Stimulated activated CD4-positive, alpha-beta T cell treated with anti-CD3 and anti-CD28 coated beads, Interleukin-15, amount 100 ng/mL, for 24 hours (primary cell): ENCODE measurements around the gene PLEKHG3.

Source experiments
- DNase-seq: peaks from one replicate; pipeline ENCODE4 v3.0.0-alpha.2; 2020

The PLEKHG3 gene

DNA sequence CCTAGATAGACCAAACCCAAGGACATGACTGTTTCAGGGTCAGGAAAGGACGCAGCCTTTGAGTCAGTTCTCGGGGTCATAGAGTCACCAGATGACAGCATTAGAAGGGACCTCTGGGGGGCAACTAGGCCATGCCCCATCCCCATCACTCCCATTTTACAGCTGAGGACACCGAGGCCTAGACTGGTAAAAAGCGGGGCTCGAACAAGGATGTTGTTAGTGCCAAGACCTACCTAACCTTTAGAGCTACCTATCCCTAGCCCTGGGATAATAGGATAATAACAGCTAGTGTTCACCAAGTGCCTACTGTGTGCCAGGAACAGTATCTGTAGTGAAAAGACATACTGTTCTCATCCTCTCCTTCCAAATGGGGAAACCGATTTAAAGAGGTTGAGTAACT, 48.7 kb downstream of the PLEKHG3 start:
- no peak for DNase-seq

DNA sequence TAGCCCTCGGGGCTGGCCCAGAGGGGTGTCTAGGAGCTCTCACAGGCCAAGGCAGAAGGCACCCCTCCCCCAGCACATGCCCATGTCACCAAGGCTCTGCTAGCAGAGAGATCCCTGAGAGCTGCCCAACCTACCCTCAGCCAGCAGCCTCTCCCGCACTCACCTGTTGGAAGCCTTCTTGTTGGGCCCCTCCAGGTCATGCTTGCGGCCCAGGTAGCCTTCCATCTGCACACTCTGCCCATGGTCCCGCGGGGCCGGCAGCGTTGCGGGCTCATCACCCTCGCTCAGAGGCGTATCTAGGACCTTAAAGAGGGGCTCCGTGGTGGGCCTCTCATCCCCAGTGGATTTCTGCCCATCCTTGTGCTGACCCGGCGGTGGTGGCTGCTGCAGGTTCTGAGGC, 49.1 kb downstream of the PLEKHG3 start:
- no peak for DNase-seq

DNA sequence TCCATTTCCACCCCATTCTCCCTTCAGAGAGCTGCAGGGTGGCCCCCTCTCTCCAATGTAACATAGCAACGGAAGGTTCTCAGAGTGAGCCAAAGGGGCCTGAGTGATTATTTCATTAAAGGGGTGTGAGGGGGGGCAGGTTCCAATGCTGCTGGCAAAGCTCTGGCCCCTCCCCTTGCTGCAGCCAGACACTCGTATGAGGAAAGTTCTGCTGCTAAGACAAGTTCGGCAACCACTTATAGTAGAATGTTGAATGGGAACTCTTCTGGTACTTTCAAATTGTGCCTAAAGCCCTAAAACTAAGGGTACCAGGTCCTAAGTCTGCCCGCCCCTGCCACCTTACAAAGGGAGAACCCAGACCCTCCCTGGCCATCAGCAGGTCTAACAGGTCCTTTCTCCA, 49.8 kb downstream of the PLEKHG3 start:
- DNase-seq = no peak

DNA sequence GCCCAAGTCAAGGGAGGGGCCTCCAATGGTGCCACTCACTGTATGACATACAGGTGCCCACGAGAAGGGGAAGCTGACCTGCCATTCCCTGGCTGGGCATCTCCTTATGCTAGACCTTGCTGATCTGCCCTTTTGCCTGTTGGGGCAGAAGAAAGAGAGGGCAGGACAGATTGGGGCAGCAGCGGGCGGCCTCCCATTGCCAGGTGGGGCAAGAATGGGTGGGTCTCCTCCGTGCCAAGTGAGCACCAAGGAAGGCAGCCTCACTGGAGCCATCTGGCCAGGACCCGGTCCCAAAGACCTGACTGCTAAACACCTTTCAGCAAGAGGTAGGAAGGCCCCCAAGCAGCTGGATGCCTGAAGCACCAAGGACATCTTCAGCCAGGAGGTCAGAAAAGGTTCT, 50.5 kb downstream of the PLEKHG3 start:
- no peak for DNase-seq

DNA sequence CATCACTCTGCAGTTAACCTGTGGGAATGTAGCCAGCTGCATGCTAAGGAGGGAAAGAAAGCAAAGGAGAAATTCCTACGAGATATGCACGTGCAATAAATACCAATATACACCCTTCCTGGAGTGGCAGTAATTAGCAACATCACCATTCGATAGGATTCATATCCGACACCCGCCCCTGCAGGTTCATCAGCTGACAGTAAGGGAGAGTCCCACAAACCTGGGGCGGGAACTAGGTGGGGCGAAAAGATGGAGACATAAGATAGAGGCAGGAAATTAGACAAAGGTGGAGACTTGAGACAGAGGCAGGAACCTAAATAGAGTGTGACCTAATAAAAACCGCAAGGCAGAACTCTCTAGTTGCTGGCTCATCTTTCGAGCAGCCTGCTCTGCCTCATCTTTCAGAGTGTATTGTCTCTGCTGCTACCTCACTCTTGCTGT, 51.6 kb downstream of the PLEKHG3 start:
- DNase-seq = peak; percentile 64

DNA sequence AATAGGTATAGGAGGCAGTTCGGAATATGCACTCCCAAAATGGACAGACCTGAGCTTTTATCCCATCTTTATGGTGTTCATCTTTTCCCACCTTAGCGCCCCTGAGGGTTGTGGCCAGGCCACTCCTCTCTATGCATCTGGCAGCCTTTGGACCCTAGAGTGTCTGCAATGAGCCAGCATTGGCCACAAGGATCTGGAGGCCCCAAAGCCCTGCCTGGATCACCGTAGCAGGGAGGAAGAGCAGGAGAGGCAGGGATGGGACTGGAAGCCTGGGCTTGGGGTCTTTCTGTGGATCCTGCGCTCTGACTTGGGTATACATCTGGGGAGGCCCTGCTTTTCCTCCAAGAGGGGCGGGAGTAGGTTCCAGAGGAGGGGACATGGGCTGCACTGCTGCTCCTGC, 52.5 kb downstream of the PLEKHG3 start:
- no peak for DNase-seq

DNA sequence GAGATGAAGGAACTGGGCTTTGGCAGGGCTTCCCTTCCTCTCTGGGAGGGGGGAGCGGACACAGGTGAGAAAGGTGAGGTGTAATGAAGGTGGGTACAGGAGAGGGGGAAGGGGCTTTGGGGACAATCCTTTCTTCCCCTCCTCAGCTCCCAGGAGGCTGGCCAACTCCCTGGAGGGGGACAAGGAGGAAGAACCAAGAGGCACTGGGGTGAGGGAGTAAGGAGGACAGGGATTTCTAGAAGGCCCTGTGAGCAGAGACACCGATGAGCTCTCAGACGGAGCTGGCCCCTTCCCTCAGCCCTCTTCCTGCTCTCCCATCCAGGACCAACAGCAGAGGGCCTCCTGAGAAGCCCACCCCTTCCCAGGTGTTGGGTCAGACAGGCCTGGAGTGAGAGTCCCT, 53.4 kb downstream of the PLEKHG3 start:
- DNase-seq = no peak

DNA sequence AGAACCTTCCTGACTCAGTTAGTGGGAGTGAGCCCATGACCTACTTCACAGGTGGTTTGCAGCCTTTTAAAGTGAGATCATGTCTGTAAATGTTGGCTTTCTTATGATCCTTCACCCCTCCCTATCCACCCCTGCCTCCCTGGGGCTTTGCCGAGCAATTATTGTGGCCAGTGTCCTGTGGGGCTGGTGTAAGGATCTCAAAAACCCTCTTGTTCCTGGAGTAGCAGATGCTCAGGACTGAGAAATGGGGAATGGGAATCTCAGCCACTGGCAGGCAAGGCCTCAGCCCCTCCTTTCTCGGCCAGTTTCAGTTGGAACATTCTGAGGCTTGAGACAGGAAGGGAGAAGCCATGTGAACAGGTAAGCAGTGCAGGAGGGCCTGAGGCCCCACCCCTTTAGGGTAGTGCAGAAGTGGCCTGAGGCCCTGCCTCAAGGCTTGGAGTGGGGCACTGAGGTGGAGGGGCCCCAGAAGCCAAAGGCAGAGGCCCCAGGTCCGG, 53.8 kb downstream of the PLEKHG3 start:
- no peak for DNase-seq

DNA sequence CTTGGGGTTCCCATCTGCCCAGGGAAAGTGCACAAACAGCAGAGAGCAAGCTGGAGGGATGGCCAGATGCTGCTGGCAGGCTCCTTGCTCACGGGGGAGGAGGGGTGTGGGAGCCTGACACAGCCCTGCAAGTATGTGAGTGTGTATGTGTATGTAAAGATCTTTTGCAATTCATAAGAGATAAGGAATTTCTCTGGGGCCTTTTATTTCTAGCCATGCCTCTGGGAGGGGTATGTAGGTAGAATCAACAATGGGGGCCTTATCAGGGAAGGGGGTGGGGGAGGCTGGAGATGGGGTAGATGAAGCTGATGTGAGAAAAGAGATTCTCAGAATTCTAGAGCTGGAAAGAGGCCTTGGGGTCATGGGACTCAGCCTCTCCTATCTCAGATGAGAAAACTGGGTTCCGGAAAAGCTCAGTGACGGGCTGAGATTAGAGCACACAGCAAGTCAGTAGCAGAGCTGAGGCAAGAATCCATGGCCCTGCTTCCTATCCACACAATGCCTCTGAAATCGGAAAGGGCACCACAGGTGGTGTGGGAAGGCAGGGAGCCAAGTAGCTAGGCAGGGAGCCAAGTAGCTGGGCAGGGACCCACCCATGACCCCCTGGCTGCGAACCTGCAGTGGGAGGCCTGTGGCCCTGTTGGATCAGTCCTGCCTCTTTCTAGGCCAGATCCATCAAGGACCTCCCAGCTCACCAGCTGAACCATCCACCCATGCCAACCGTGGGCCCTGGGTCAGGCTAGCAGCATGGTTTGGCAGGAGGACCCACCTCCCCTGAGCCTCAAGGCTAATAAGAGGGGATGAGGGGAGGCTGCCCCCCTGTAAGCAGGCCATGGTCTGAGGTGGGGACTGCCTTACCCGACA, 54.7 kb downstream of the PLEKHG3 start:
- no peak for DNase-seq

DNA sequence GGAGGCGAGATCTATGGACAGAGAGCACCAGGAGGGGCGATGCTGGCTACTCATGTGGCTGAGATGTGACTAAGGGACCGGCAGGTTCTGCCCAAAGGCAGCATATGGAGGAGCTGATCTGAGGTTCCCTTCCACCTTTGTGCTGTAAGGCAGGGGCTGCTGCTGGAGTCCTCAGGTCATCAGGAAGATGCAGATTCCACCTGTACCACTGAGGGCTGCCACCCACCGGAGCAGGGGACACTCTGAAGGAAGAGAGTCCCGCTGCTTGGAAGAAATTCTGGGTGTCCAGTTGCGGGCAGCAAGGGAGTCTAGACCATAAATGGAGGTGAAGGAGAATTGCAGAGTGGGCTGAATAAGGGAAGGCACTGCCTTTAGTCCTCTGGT, 55.3 kb downstream of the PLEKHG3 start:
- no peak for DNase-seq

DNA sequence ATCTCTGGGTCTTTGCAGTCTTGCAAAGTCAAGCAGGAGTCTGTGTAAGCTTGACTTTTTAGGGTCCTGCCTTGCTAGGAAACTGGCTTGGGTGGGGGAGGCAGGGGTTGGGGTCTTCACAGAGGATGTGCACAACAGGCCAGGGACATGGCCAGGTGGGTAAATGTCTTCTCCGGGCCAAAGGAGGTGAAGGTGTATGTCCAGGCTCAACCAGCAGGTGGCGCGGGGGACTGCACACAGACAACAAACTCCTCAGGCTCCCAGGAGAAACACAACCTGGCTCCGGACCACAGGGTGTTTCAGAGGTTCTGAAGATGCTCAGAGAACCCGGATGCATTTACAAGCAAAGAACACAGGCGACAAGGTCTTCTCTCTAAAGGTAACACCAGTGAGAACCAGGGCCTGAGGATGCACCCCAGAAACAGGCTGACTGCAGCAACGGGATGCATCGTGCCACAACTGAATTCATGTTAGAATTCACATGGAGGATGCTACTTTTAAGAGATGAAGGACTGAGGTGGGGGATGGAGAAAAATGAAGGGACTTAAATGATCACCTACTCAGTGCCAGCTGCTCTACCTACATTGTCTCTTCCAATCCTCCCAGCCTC, 56.0 kb downstream of the PLEKHG3 start:
- peak; percentile 73 for DNase-seq

DNA sequence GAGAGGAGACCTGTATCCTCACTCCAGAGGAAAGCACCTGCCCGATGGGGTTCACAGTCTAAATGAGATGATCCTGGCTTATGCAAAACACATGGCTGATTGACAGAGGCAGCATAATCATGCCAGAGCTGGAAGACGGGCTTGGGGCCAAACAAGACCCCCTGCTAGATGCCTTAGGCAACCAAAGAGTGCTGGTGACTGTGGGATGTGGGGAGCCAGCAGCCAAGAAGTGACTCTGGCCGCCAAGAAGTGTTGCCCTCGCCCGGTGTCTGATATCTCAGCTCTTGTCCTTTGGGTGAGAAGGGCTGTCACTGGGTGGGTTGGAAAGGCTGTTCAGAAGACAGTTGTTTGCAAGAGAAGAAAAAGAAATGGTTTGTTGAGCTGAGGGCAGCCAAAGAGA, 56.7 kb downstream of the PLEKHG3 start:
- no peak for DNase-seq

DNA sequence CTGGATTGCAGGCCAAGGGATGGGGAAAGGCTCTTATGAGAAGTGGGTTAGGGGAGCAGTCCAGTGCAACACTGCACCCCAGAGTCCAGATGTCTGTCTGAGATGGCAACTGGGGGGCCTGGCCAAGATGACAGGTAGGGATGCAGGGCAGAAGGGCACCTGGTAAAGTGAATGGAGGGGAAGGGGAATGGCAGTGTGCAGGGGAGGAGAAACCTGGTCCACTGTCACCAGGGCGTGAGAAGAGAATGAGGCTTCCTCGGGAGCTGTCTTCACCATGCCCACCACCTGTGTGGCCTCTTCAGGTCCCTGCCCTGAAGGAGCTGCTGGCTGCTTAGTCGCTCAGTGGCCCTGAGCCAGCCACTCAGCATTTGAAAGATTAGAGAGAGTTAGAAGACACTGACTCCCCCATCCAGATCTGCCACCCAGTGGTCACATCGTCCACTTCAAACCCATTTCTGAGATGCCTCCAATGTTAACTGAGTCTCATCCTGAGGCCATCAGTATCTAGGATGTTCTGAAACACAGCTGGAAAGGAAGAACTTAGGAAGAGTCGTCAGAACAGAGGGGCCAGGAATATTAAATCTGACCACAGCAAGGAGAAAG, 57.3 kb downstream of the PLEKHG3 start:
- DNase-seq = no peak

DNA sequence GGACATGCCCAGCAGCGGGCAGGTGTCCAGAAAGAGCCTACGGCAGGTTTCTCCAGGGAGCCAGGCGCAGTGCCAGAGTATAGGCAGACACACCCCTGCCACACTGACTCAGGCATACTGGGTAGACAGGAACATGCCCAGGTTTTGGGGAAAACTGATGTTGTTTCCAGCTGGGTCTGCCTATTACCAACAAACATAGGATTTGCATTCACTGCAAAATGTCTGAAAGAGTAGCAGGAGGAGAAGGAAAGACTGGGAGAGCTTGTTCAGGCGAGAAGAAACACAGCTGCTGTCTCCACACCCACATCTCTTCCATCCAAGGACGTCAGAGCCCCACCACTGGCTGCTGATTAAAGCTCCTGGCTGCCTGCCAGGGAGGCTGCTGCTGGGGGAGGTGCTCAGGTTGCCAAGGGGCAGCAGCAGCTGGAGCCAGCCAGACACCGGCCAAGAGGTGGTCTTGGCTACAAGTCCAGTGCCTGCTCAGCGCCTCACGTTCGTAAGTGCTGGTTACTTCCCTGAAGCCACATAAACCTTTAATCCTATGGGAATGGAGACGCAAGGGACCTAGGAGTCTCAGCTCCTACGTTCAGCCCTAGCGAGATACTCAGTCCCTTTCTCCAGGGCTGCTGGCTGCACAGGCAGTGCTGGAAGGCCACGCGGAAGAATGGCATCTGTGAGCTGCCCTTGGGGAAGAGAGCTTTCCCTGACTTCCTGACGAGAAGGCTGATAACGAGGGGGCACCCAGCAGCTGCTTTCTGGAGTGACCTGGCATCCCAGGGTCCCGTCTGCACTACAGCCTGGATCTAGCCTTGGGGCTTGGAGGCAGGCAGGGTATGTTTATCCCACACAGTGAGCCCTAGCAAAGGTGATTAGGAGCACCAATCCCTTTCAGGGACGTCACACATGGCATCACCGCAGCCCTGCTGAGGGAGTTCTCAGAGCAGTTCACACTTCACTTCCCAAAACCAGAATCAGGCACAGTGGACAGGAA, 58.1 kb downstream of the PLEKHG3 start:
- DNase-seq = peak; percentile 36

DNA sequence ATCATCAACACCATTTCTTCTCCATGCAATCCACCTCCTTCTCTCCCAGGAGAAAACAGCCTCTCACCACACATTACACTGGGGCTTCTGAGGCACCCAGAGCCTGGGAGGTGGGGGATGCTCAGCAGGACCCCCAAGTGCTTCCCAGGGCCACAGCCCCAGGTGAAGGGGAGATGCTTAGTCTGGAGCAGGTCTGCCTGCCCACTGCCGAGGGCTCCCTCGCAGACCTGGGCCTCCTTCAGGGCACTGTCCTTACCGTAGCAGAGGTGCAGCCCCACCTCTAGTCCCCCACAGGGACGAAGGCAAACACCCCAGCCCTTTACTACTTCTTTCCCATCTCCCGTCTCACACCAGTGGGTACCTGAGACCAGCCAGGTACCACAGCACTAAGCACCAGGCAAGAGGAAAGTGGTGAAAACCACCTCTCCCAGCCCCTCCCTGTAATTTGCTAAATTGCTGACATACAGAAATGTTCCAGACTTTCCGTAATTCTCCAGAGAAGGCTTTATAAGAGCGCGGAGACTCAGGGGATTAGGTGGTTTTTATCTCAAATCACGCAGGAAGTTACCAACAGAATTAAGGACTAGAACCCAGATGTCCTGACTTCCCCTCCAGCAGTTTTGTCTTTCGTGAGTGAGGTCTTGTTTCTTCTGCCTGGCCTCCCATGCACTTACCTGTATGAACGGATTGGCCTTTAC, 59.0 kb downstream of the PLEKHG3 start:
- DNase-seq = no peak

DNA sequence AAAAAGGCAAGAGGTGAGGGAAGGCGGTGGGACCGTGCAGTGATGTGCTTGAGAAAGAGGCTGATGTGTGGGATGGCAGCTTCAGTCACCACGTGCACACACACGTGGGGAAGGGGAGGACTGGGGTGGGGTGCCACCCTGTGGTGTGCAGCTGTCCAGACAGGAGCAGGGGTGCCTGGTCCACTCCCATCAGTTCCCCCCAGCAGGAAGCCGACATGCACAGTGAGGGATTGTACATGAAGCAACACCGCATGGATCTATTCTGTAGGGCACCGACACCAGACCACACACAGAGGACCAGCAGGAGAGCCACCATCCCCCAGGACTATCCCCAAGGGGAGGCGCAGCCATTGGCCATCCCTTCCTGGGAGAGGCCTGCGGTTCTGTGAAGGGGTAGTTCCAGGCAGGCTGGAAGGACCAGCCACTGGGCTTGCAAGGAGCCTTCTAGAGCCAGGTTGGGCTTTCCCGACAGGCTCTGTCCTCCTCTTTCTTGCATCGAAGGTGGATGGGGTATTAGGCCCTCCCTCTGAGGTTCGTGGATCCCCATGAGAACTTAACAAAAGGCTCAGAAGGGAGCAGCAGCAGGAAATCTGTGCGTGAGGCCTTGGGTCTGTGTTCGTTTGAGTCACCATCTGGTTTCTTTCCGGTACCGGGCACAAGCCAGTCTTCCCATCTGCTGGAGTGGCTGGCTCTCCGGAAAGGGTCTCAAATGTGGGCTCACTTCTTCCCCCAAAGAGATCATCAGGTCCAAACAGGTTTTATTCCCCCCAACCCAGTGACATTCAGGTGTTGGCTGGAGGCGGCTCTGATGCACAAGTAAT, 59.8 kb downstream of the PLEKHG3 start:
- no peak for DNase-seq

DNA sequence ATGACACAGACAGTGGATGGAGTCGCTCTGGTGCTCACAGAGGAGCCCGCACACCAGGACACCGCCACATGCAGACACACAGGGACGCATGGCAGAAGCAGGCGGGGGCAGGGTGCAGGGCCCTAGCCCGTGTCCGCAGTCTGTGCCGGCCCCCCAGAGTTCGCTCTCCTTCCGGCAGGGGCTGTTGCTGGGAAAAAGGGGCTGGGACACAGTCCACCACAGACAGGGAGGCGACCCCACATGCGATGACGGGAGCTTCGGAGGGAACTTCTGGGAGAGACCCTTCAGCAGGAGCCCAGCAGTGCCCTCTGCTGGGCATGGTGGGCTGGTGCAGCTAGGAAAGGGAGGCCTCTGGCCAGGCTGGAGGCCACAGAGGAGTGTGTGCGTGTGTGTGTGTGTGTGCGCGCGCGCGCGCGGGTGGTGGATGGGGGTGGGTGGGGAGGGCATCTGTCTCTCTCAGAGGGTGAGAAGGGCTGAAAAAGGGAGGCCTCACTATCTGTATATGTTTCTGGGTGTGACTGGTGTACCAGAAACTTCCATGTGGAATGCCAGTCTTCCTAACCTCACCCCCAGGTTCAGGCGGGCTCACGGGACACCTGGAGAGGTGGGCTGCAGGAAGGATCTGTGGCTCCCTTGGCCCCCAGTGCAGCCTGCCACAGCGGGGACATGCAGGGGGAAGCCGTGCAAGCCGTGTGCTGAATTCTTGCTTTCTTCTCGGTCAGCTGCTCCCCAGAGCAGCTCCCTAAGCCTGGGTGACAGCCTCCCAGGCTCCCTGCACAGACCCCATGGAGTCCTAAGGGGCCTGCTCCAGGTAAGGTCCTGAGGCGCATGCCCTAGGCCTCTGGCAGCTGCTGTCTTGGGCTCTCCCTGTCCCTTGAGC, 60.7 kb downstream of the PLEKHG3 start:
- DNase-seq = peak; percentile 75

DNA sequence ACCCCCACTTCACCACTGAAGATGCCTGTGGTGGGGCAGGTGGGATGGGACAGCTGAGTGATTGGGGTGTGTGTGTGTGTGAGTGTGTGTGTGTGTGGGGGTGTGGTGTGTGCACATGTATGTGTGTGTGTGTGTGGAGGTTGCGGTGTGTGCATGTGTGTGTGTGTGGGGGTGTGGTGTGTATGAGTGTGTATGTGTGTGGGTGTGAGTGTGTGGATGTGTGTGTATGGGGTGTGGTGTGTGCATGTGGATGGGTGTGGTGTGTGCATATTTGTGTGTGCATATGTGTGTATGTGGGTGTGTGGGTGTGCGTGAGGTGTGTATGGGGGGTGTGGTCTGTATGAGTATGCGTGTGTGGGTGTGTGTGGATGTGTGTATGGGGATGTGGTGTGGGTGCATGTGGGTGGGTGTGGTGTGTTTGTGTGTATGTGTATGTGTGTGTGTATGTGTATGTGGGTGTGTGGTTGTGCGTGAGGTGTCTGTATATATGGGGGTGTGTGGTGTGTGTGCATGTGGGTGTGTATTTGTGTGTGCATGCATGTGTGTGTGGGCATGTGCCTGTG, 61.6 kb downstream of the PLEKHG3 start:
- no peak for DNase-seq

DNA sequence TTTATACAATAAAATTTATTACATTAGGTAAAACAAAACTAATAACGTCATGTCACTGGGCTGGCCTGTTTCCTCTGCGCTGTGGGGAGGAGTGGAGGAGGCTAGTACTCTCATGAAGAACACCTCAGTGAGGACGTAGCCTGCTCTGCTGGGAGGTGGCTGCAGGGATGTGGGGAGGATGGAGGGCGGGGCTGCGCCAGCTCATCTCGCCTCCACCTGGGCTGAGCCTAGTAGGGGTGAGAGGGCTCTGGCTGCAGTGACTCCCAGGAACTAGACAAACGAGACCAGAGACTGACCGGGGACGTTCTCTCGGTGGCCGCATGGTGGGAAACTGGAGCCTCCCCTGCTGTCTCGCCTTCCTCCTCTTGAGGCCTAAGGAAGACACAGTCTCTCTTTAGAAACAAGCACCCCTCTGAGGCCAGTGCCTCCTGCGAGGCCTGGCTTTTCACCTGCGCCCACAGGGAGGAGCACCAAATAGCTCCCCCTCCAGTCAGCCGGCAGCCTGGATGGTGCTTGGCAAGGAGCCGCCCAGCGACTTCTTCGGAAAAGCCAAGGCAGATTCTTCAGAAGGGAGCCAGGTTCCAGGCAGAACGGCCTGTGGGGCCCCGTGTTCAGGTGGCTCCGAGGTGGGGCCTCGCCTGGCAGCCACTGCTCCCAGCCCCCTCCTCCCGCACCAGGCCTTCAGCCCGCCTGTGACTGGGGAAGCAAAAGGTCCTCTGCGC, 62.4 kb downstream of the PLEKHG3 start:
- DNase-seq = no peak
